ENCODE measurements around the gene TM9SF2.
A peak's percentile ranks its signal among the peaks of the same experiment; 100 is the strongest.

Gene TM9SF2

GRCh38 chr13:99585609-99586008 is 84.3 kb downstream of the TM9SF2 start:
- peaks cover 3 to 4% of the 10 kb centered on the region in 2 donors for H3K4me1 ChIP-seq (ENCODE audit: control insufficient read depth in 1 of 2, insufficient read depth in 2 of 2, low read length in 2 of 2)
- no peak overlapping the region for H3K27ac ChIP-seq (ENCODE audit: low read length)
- H3K36me3 ChIP-seq (ENCODE audit: control insufficient read depth in 1 of 2, insufficient read depth in 2 of 2, low read length in 2 of 2) = no peaks in the 10 kb centered on the region
- H3K9me3 ChIP-seq (ENCODE audit: control insufficient read depth in 1 of 2, low read length in 2 of 2) = no peaks in the 10 kb centered on the region
- no peaks in the 10 kb centered on the region for H3K27me3 ChIP-seq (ENCODE audit: low read depth, low read length)
- no peak overlapping the region for H3K4me3 ChIP-seq (ENCODE audit: low read depth in 1 of 2, low read length in 2 of 2)

DNA sequence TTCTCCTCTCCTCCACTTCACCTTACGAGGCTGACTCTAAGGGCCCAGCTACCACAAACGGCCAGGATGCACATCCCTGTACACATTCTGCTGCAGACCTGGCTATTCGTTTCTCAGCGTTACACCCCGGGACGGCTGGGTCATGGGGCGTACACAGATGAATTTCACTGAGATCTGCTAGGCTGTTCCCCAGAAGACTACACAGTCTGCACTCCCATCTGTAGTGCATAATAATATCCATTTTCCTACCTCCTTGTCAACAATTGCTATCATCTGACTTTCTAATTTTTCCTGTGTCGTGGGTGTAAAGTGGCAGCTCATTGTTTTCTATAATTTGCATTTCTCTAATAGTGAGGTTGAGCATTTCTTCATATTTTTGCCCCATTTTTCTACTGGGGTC is 85.7 kb downstream of the TM9SF2 start:
- no peak overlapping the region for H3K4me3 ChIP-seq (ENCODE audit: low read depth in 1 of 2, low read length in 2 of 2)
- H3K27me3 ChIP-seq (ENCODE audit: low read depth, low read length) = no peaks in the 10 kb centered on the region
- no peak overlapping the region for H3K27ac ChIP-seq (ENCODE audit: low read length)
- H3K36me3 ChIP-seq (ENCODE audit: control insufficient read depth in 1 of 2, insufficient read depth in 2 of 2, low read length in 2 of 2) = no peaks in the 10 kb centered on the region
- peaks cover 3 to 4% of the 10 kb centered on the region in 2 donors for H3K4me1 ChIP-seq (ENCODE audit: control insufficient read depth in 1 of 2, insufficient read depth in 2 of 2, low read length in 2 of 2)
- H3K9me3 ChIP-seq (ENCODE audit: control insufficient read depth in 1 of 2, low read length in 2 of 2) = no peaks in the 10 kb centered on the region

- Histone ChIP-seq H3K9me3 (ENCODE audit: control insufficient read depth in 1 of 2, low read length in 2 of 2) (no peaks in the 10 kb centered on the region), H3K27me3 (ENCODE audit: low read depth, low read length) (no peaks in the 10 kb centered on the region)
These were observed 86.8 kb downstream of the TM9SF2 start for GRCh38 chr13:99587893-99588606.

GRCh38 chr13:99589575-99589974 is 88.3 kb downstream of the TM9SF2 start:
- Histone ChIP-seq H3K9me3 (ENCODE audit: control insufficient read depth in 1 of 2, low read length in 2 of 2) (no peaks in the 10 kb centered on the region), H3K27ac (ENCODE audit: low read length) (no peak overlapping the region), H3K4me1 (ENCODE audit: control insufficient read depth in 1 of 2, insufficient read depth in 2 of 2, low read length in 2 of 2) (peaks cover 3 to 4% of the 10 kb centered on the region in 2 donors), H3K4me3 (ENCODE audit: low read depth in 1 of 2, low read length in 2 of 2) (no peak overlapping the region), H3K27me3 (ENCODE audit: low read depth, low read length) (no peaks in the 10 kb centered on the region), H3K36me3 (ENCODE audit: control insufficient read depth in 1 of 2, insufficient read depth in 2 of 2, low read length in 2 of 2) (no peaks in the 10 kb centered on the region)

More at GRCh38 chr13:99587893-99588606, 86.8 kb downstream of the TM9SF2 start:
- Histone ChIP-seq H3K4me3 (ENCODE audit: low read depth in 1 of 2, low read length in 2 of 2) (no peak overlapping the region), H3K4me1 (ENCODE audit: control insufficient read depth in 1 of 2, insufficient read depth in 2 of 2, low read length in 2 of 2) (peaks cover 3 to 4% of the 10 kb centered on the region in 2 donors), H3K27ac (ENCODE audit: low read length) (no peak overlapping the region), H3K36me3 (ENCODE audit: control insufficient read depth in 1 of 2, insufficient read depth in 2 of 2, low read length in 2 of 2) (no peaks in the 10 kb centered on the region)

- no peaks in the 10 kb centered on the region for H3K27me3 ChIP-seq (ENCODE audit: low read depth, low read length)
- no peaks in the 10 kb centered on the region for H3K36me3 ChIP-seq (ENCODE audit: control insufficient read depth in 1 of 2, insufficient read depth in 2 of 2, low read length in 2 of 2)
- H3K4me1 ChIP-seq (ENCODE audit: control insufficient read depth in 1 of 2, insufficient read depth in 2 of 2, low read length in 2 of 2) = peaks cover 3 to 4% of the 10 kb centered on the region in 2 donors
- H3K9me3 ChIP-seq (ENCODE audit: control insufficient read depth in 1 of 2, low read length in 2 of 2) = no peaks in the 10 kb centered on the region
- H3K27ac ChIP-seq (ENCODE audit: low read length) = no peak overlapping the region
- H3K4me3 ChIP-seq (ENCODE audit: low read depth in 1 of 2, low read length in 2 of 2) = no peak overlapping the region
These were observed 89.3 kb downstream of the TM9SF2 start for GRCh38 chr13:99590519-99591011.

- Histone ChIP-seq H3K36me3 (ENCODE audit: control insufficient read depth in 1 of 2, insufficient read depth in 2 of 2, low read length in 2 of 2) (no peaks in the 10 kb centered on the region), H3K27ac (ENCODE audit: low read length) (no peak overlapping the region), H3K9me3 (ENCODE audit: control insufficient read depth in 1 of 2, low read length in 2 of 2) (no peaks in the 10 kb centered on the region), H3K4me1 (ENCODE audit: control insufficient read depth in 1 of 2, insufficient read depth in 2 of 2, low read length in 2 of 2) (no peaks in the 10 kb centered on the region), H3K4me3 (ENCODE audit: low read depth in 1 of 2, low read length in 2 of 2) (no peak overlapping the region), H3K27me3 (ENCODE audit: low read depth, low read length) (no peaks in the 10 kb centered on the region)
These were observed 94.9 kb downstream of the TM9SF2 start for GRCh38 chr13:99596180-99596579.

GRCh38 chr13:99600318-99600717 is 99.0 kb downstream of the TM9SF2 start:
- no peak overlapping the region for H3K4me3 ChIP-seq (ENCODE audit: low read depth in 1 of 2, low read length in 2 of 2)
- H3K27ac ChIP-seq (ENCODE audit: low read length) = no peak overlapping the region
- H3K4me1 ChIP-seq (ENCODE audit: control insufficient read depth in 1 of 2, insufficient read depth in 2 of 2, low read length in 2 of 2) = no peaks in the 10 kb centered on the region
- H3K9me3 ChIP-seq (ENCODE audit: control insufficient read depth in 1 of 2, low read length in 2 of 2) = no peaks in the 10 kb centered on the region
- H3K27me3 ChIP-seq (ENCODE audit: low read depth, low read length) = no peaks in the 10 kb centered on the region
- no peaks in the 10 kb centered on the region for H3K36me3 ChIP-seq (ENCODE audit: control insufficient read depth in 1 of 2, insufficient read depth in 2 of 2, low read length in 2 of 2)

GRCh38 chr13:99601535-99601934 is 100.3 kb downstream of the TM9SF2 start:
- Histone ChIP-seq H3K4me3 (ENCODE audit: low read depth in 1 of 2, low read length in 2 of 2) (no peak overlapping the region), H3K4me1 (ENCODE audit: control insufficient read depth in 1 of 2, insufficient read depth in 2 of 2, low read length in 2 of 2) (peaks cover 0 to 7% of the 10 kb centered on the region in 2 donors), H3K9me3 (ENCODE audit: control insufficient read depth in 1 of 2, low read length in 2 of 2) (no peaks in the 10 kb centered on the region), H3K36me3 (ENCODE audit: control insufficient read depth in 1 of 2, insufficient read depth in 2 of 2, low read length in 2 of 2) (no peaks in the 10 kb centered on the region), H3K27me3 (ENCODE audit: low read depth, low read length) (no peaks in the 10 kb centered on the region), H3K27ac (ENCODE audit: low read length) (no peak overlapping the region)

DNA sequence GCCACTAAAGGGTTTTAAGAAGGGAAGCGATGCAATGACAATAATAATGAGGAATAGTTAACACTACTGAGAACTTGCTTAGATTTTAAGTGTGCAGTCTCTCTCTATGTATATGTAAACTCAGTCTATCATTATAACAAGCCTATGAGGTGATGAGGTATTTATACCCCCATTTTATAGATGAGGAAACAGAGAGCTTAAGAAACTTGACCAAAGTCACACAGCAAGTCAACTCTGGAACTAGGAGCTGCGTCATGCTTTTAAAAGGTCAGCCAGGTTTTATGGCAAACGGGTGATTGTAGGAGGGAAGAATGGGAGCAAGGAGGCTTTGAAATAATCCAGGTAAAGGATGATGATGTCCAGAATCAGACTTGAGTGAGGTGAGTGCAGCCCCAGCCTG is 103.4 kb downstream of the TM9SF2 start:
- Histone ChIP-seq H3K4me1 (ENCODE audit: control insufficient read depth in 1 of 2, insufficient read depth in 2 of 2, low read length in 2 of 2) (peaks cover 0 to 10% of the 10 kb centered on the region in 2 donors), H3K4me3 (ENCODE audit: low read depth in 1 of 2, low read length in 2 of 2) (no peak overlapping the region), H3K27ac (ENCODE audit: low read length) (no peak overlapping the region), H3K9me3 (ENCODE audit: control insufficient read depth in 1 of 2, low read length in 2 of 2) (no peaks in the 10 kb centered on the region), H3K27me3 (ENCODE audit: low read depth, low read length) (no peaks in the 10 kb centered on the region), H3K36me3 (ENCODE audit: control insufficient read depth in 1 of 2, insufficient read depth in 2 of 2, low read length in 2 of 2) (no peaks in the 10 kb centered on the region)

- peak overlapping the region; percentile 86 for H3K27ac ChIP-seq (ENCODE audit: low read length)
- no peaks in the 10 kb centered on the region for H3K36me3 ChIP-seq (ENCODE audit: control insufficient read depth in 1 of 2, insufficient read depth in 2 of 2, low read length in 2 of 2)
- H3K27me3 ChIP-seq (ENCODE audit: low read depth, low read length) = no peaks in the 10 kb centered on the region
- H3K4me1 ChIP-seq (ENCODE audit: control insufficient read depth in 1 of 2, insufficient read depth in 2 of 2, low read length in 2 of 2) = peaks cover 0 to 10% of the 10 kb centered on the region in 2 donors
- peak overlapping the region; percentile 82 to 96 for H3K4me3 ChIP-seq (ENCODE audit: low read depth in 1 of 2, low read length in 2 of 2)
- no peaks in the 10 kb centered on the region for H3K9me3 ChIP-seq (ENCODE audit: control insufficient read depth in 1 of 2, low read length in 2 of 2)
These were observed 104.4 kb downstream of the TM9SF2 start for GRCh38 chr13:99605420-99606323.

DNA sequence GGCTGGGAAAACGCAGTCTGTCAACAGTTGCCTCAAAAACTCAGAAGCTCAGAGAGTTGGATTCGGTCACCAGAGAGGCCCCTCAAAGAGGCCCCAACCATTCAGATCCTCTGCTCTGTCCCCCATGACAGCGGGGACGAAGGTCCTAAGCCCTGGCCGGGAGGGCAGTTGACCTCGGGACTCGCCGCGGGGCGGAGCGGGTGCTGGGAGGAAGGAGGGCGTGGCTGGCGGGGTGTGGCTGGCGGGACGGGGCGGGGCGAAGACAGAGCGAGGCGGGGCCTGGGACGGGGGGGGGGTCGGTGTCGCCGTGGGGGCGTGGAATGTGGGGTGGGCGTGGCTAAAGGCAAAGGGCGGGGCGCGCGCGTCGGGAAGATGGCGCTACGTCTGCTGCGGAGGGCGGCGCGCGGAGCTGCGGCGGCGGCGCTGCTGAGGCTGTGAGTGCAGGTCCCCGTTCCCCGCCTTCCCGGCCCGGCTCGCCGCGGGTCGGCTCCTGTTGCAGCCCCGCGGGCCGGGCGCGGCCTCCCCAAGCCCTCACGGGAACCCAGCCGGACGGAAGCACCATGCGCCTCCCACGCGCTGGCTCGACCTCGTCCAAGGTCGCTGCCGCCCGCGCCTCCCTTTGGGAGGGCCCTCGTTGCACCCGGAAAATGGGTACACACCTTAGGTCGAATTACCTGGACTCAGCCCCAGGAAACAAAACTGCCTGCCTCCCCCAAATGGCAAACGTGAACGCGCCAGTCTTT is 105.2 kb downstream of the TM9SF2 start, which contains the start of gene CLYBL:
TSS of gene CLYBL (plus strand) at position 367 of the 743 bp plus-strand sequence.
- Histone ChIP-seq H3K27me3 (ENCODE audit: low read depth, low read length) (no peaks in the 10 kb centered on the region), H3K27ac (ENCODE audit: low read length) (peak within 1 kb of the TSS; percentile 86), H3K9me3 (ENCODE audit: control insufficient read depth in 1 of 2, low read length in 2 of 2) (no peaks in the 10 kb centered on the region), H3K4me3 (ENCODE audit: low read depth in 1 of 2, low read length in 2 of 2) (peak within 1 kb of the TSS; percentile 82 to 96), H3K36me3 (ENCODE audit: control insufficient read depth in 1 of 2, insufficient read depth in 2 of 2, low read length in 2 of 2) (no peaks in the 10 kb centered on the region), H3K4me1 (ENCODE audit: control insufficient read depth in 1 of 2, insufficient read depth in 2 of 2, low read length in 2 of 2) (peaks cover 0 to 10% of the 10 kb centered on the region in 2 donors)
